Stimulated activated CD8-positive, alpha-beta memory T cell treated with anti-CD3 and anti-CD28 coated beads, Interleukin-7, amount 100 ng/mL, for 1 hour (primary cell): ENCODE measurements around the gene RGS10.
"Not testable (repeated sequence)": the region's sequence is repeated elsewhere in the genome, so short reads cannot be mapped to it uniquely, and the experiment has no call there.

Source experiments
- DNase-seq, 2 donors: peaks; one replicate each; pipeline ENCODE4 v3.0.0-alpha.2; 2020; ENCODE audit warnings: low read depth in 2 of 2

The RGS10 gene

GRCh38 chr10:119538632-119539358 lies 3.7 kb downstream of the RGS10 start:
- no peak for DNase-seq

GRCh38 chr10:119537953-119538630 lies 4.4 kb downstream of the RGS10 start:
- DNase-seq, result no peak

GRCh38 chr10:119536508-119537025 lies 6.0 kb downstream of the RGS10 start:
- DNase-seq, result no peak

DNA sequence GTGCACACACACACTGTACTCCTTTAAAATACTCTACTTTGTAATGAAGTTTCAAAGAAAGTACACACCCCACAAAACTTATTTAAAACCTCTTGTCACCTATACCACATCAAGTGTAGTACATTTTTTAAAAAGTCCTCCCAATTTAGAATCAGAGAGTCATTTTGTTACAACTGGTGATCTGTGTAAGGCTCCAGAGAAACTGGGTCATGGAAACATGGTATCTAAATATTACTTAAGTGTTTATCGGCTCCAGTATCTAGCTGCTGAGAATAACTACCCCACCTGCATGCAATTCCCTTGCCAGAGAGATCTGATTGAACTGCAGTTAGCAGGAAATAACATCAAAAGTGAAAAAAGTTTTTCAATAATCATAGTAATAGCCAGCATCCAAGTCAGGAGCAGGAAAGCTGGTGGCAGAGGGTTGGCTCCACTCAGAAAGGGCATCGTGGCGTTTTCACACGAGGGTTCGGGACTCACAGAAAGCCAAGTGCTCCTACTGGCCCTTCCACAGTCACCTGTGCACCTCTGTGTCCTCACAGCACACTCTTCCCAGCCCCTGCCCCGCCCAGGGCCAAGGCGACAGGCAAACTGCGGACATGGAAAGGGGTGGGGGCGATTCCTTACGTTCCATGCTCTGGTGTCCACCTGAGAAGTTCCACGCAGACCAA lies 6.5 kb downstream of the RGS10 start:
- no peak for DNase-seq

- no peak for DNase-seq
Measured at GRCh38 chr10:119535305-119535704, 7.2 kb downstream of the RGS10 start.

GRCh38 chr10:119533473-119533872 lies 9.0 kb downstream of the RGS10 start:
- DNase-seq, result no peak

DNA sequence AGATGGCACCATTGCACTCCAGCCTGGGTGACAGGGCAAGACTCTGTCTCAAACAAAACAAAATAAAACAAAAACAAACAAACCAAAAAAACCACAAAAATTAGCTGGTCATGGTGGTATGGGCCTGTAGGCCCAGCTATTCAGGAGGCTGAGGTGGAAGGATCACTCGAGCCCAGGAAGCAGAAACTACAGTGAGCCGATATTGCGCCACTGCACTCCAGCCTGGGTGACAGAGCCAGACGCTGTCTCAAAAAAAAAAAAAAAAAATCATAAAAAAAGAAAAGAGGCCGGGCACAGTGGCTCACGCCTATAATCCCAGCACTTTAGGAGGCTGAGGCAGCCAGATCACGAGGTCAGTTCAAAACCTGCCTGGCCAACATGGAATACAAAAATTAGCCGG lies 9.7 kb downstream of the RGS10 start:
- DNase-seq, result not testable (repeated sequence)

DNA sequence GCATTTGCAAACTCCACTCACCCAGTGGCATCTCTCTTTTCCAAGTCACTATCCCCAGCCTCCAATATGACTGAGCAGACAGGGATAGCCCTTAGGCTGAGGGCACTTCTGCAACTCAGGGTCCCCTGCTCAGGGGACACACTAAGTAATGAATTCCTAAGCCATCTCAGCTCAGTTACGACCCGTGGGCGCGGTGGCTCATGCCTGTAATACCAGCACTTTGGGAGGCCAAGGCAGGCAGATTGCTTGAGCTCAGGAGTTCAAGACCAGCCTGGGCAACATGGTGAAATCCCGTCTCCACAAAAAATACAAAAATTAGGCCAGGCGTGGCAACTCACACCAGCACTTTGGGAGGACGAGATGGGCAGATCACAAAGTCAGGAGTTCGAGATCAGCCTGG lies 10.3 kb downstream of the RGS10 start:
- not testable (repeated sequence) for DNase-seq

- DNase-seq, result no peak
Measured at GRCh38 chr10:119531067-119531466, 11.5 kb downstream of the RGS10 start.

- not testable (repeated sequence) for DNase-seq
Measured at GRCh38 chr10:119528663-119529237, 13.8 kb downstream of the RGS10 start.

DNA sequence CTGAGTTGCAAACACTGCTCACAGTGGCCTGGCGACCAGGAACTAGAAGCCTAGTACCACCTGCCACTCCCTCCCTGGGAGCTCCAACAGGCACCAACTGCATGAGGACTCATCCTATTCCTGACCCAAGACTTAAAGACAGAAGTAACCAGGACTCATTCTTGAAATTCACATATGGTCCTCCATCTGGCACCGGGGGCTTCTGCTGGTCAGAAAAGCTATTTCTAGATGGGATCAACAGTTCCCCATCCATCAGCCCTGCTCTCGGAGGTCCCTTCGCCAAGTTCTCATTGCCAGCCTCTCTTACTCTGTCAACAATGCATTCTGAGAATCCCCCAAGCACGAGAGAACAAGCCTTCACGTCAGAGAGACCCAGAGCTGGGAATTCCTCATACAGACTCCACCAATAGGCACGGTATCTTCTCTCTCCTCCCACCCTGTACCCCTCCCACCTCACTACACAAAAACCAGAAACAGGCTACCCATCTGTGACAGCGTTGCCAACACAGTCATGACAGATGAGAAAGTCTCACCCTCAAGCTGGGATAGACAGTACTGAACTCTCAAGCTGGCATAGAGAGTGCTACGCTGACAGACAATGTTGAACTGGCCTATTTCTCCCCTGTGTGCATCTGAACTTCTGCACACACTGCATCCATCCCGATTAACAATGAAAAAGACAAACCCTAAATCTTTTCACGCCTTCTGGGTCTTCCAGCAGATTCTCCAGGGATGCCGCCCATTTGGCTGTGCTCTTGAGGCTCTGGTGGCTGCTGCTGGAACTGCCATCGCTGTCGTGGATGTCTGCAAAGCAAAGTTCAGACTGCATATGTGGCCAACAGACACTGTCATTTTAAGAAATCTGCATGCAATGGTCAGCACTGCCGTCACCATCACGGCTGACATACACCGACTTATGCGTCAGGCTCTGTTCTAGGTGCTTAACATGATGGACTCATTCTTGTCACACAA lies 15.6 kb downstream of the RGS10 start:
- no peak for DNase-seq

- DNase-seq, result no peak
Measured at GRCh38 chr10:119526149-119526548, 16.4 kb downstream of the RGS10 start.

DNA sequence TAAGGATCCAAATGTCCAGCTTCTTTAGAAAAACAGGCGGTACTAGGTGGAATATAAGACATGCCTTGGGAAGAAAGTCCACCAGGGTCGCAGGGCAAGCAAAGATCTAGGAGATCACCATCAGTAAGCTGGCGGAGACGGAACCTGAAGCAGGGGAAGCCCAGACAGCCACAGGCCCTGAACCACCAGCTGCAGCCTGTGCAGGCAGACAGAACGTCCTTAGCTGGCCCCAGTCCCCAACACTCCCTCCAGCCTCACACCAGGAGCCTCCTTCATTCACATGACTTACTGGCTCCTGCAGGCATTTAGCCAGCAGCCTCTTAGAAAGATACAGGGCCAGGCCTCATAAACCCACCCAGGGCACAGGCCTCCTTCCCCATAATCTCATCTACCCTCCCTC lies 17.4 kb downstream of the RGS10 start:
- no peak for DNase-seq

DNA sequence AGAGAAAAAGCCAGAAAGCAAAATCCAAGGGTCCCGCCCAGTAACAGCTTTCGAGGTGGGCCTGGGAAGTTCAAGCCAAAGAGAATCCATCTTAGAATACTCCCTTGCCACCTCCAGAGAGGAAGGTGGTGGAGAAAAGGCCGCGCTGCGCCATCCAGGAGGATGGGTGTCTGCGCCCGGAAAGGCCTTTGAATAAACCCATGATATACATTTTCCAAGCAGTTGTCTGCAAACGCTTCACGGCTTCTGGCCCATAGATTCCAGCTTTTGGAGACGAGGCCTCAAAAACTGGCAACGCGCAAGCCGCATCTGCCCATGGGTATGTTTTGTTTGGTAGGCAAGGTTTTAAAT lies 17.8 kb downstream of the RGS10 start:
- no peak for DNase-seq

GRCh38 chr10:119523895-119524719 lies 18.4 kb downstream of the RGS10 start:
- no peak for DNase-seq

DNA sequence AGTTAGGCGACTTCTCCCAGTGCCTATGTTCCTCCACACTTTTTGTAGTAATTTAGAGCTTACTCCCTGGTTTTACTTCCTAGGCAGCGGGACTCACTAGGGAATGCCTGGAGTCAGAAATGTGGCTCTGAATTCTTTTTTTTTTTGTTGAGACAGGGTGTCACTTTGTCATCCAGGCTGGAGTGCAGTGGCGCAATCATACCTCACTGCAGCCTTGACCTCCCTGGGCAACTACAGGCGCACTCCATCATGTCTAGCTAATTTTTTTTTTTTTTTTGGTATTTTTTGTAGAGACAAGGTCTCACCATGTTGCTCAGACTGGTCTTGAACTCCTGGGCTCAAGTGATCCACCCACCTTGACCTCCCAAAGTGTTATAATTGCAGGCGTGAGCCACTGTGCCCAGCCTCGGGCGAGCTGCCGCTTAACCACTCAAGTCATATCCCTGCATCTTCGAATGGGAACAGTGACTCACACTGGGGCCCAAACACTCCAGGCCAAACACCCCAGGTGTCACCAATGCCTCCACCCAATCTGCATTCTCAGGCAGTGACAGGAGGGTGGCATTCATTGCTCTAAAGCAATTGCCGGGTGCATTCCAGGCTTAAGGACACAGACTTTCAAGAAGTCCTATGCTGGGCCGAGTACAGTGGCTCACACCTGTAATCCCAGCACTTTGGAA lies 19.6 kb downstream of the RGS10 start:
- no peak for DNase-seq

DNA sequence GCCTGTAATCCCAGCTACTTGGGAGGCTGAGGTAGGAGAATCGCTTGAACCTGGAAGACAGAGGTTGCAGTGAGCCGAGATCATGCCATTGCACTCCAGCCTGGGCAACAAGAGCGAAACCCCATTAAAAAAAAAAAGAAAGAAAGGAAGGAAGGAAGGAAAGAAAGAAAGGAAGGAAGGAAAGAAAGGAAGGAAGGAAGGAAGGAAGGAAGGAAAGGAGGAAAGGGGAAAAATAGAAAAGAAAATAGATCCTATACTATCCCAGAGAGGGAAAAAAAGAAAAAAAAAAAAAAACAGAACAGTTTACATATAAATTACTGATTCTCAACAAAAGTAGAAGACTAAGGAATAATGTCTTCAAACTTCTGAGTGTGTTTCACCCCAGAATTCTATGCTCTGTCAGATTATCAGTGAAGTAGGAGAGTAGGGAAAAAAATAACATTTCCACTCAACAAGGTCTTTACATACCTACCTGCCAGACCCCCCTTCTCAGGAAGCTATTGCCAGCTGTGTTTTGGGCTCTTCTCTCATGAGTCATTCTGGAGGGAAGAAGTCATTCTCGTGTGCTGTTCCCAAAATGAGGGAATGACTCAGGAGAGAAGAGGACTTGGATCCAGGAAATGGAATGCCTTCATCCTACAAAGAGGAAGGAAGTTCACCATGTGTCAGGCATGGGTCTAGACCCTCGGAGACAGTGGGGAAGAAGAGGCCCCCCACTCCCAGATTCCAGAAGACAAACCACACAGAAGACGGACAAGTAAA lies 20.9 kb downstream of the RGS10 start:
- no peak for DNase-seq

DNA sequence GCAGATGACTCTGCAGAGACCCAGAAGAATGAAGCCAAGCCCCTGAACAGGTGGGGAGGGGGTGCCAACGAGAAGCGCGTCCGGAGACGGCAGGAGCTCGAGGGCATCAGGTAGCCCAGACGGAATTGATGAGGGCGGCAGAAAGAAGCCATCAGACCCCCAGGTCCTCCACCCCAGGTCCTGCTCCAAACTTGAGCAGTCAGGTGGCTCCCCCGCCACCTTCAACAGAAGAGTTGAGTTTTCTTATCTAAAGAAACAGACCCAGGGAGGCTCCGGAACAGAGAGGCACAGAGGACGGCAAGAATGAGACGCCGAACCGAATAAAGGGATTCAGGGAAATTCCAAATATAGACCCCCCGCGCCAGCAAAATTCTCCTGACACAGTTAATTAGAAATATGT lies 22.2 kb downstream of the RGS10 start:
- no peak for DNase-seq

GRCh38 chr10:119518936-119519335 lies 23.6 kb downstream of the RGS10 start:
- no peak for DNase-seq
